Immature natural killer cell (primary cell): Measurements from ENCODE around the gene NTMT1. TPM values are rescaled to one million over a fixed set of nuclear protein-coding genes. Genes with fewer than 3 reads are reported as not detected.

Source experiments
- DNase-seq, 3 donors: peaks; one replicate each; pipeline ENCODE4 v3.0.0; 2022; ENCODE audit warnings: mixed read lengths in 1 of 3
- H3K27ac Mint-ChIP-seq, 6 donors: one replicate each; pipeline ENCODE4 v1.8.0; 2020; ENCODE audit warnings: mixed read lengths in 6 of 6, mild to moderate bottlenecking in 5 of 6, inconsistent platforms in 4 of 6, moderate library complexity in 3 of 6
- H3K27me3 Mint-ChIP-seq, 3 donors: one replicate each; pipeline ENCODE4 v1.8.0; 2020 to 2021; ENCODE audit warnings: low read depth in 3 of 3, mild to moderate bottlenecking in 3 of 3, mixed read lengths in 3 of 3, moderate library complexity in 3 of 3, inconsistent platforms in 1 of 3
- H3K36me3 Mint-ChIP-seq, 3 donors: one replicate each; pipeline ENCODE4 v1.8.0; 2020; ENCODE audit warnings: mixed read lengths in 3 of 3, inconsistent platforms in 2 of 3, mild to moderate bottlenecking in 2 of 3
- H3K4me1 Mint-ChIP-seq, 2 donors: one replicate each; pipeline ENCODE4 v1.8.0; 2020; ENCODE audit warnings: inconsistent platforms in 2 of 2, mild to moderate bottlenecking in 2 of 2, mixed read lengths in 2 of 2, moderate library complexity in 1 of 2
- H3K4me3 Mint-ChIP-seq, 5 donors: one replicate each; pipeline ENCODE4 v1.8.0; 2020; ENCODE audit warnings: mild to moderate bottlenecking in 5 of 5, mixed read lengths in 5 of 5, inconsistent platforms in 3 of 5, moderate library complexity in 3 of 5
- H3K9me3 Mint-ChIP-seq, 6 donors: one replicate each; pipeline ENCODE4 v1.8.0; 2020; ENCODE audit warnings: mild to moderate bottlenecking in 6 of 6, mixed read lengths in 6 of 6, inconsistent platforms in 4 of 6, moderate library complexity in 3 of 6
- polyA plus RNA-seq, 3 donors: library from polyadenylated mRNA; unstranded; fragments of 300-500 nt; fragmentation: Illumina TruSeq; gene quantifications; one replicate each; pipeline ENCODE4 v1.2.3, GENCODE V29; 2021

NTMT1 gene
- polyA plus RNA-seq, 3 donors from 2014 or later, result 33.8 to 41.3 (median 35.8) TPM

- Mint-ChIP-seq H3K27me3 (peaks cover 7 to 9% (median 8%) of the 10 kb centered on the region in 3 donors), H3K4me3 (no peak overlapping the region), H3K9me3 (no peaks in the 10 kb centered on the region), H3K27ac (no peak overlapping the region), H3K36me3 (no peaks in the 10 kb centered on the region), H3K4me1 (peaks cover 0 to 3% of the 10 kb centered on the region in 2 donors)
- no peak for DNase-seq
Observed at GRCh38 chr9:129667850-129668249, 41.9 kb downstream of the NTMT1 start.

GRCh38 chr9:129669141-129669718 is 43.3 kb downstream of the NTMT1 start:
- H3K4me3 Mint-ChIP-seq, result no peak overlapping the region
- peaks cover 0 to 3% of the 10 kb centered on the region in 2 donors for H3K4me1 Mint-ChIP-seq
- H3K36me3 Mint-ChIP-seq, result no peaks in the 10 kb centered on the region
- no peaks in the 10 kb centered on the region for H3K9me3 Mint-ChIP-seq
- H3K27ac Mint-ChIP-seq, result no peak overlapping the region
- no peak for DNase-seq
- peaks cover 7 to 12% (median 8%) of the 10 kb centered on the region in 3 donors for H3K27me3 Mint-ChIP-seq

- H3K9me3 Mint-ChIP-seq, result no peaks in the 10 kb centered on the region
- H3K4me1 Mint-ChIP-seq, result no peaks in the 10 kb centered on the region
- peaks cover 7 to 8% (median 7%) of the 10 kb centered on the region in 3 donors for H3K27me3 Mint-ChIP-seq
- DNase-seq, result no peak
- H3K4me3 Mint-ChIP-seq, result no peak overlapping the region
- no peaks in the 10 kb centered on the region for H3K36me3 Mint-ChIP-seq
- H3K27ac Mint-ChIP-seq, result peak overlapping the region in 1 of 6 donors; percentile 77
Observed at GRCh38 chr9:129669946-129670345, 44.0 kb downstream of the NTMT1 start.

- no peaks in the 10 kb centered on the region for H3K36me3 Mint-ChIP-seq
- no peak for DNase-seq
- H3K27ac Mint-ChIP-seq, result no peak overlapping the region
- no peaks in the 10 kb centered on the region for H3K9me3 Mint-ChIP-seq
- H3K27me3 Mint-ChIP-seq, result peaks cover 4 to 8% (median 7%) of the 10 kb centered on the region in 3 donors
- H3K4me3 Mint-ChIP-seq, result no peak overlapping the region
- H3K4me1 Mint-ChIP-seq, result no peaks in the 10 kb centered on the region
Observed at GRCh38 chr9:129671065-129671464, 45.1 kb downstream of the NTMT1 start.

GRCh38 chr9:129671519-129671918 is 45.6 kb downstream of the NTMT1 start:
- H3K9me3 Mint-ChIP-seq, result no peaks in the 10 kb centered on the region
- H3K4me3 Mint-ChIP-seq, result no peak overlapping the region
- H3K4me1 Mint-ChIP-seq, result no peaks in the 10 kb centered on the region
- peaks cover 2 to 8% (median 7%) of the 10 kb centered on the region in 3 donors for H3K27me3 Mint-ChIP-seq
- no peaks in the 10 kb centered on the region for H3K36me3 Mint-ChIP-seq
- DNase-seq, result no peak
- no peak overlapping the region for H3K27ac Mint-ChIP-seq

GRCh38 chr9:129672702-129673101 is 46.7 kb downstream of the NTMT1 start:
- Mint-ChIP-seq H3K27me3 (peaks cover 4 to 7% (median 4%) of the 10 kb centered on the region in 3 donors), H3K9me3 (no peaks in the 10 kb centered on the region)

GRCh38 chr9:129673602-129674001 is 47.6 kb downstream of the NTMT1 start:
- H3K9me3 Mint-ChIP-seq, result no peaks in the 10 kb centered on the region
- H3K4me1 Mint-ChIP-seq, result no peaks in the 10 kb centered on the region
- no peak overlapping the region for H3K27ac Mint-ChIP-seq
- peaks cover 2 to 10% (median 2%) of the 10 kb centered on the region in 3 donors for H3K27me3 Mint-ChIP-seq
- H3K4me3 Mint-ChIP-seq, result no peak overlapping the region
- H3K36me3 Mint-ChIP-seq, result no peaks in the 10 kb centered on the region
- no peak for DNase-seq

More at GRCh38 chr9:129672702-129673101, 46.7 kb downstream of the NTMT1 start:
- Mint-ChIP-seq H3K27ac (peak overlapping the region in 1 of 6 donors; percentile 44), H3K36me3 (no peaks in the 10 kb centered on the region), H3K4me3 (no peak overlapping the region), H3K4me1 (no peaks in the 10 kb centered on the region)
- no peak for DNase-seq

GRCh38 chr9:129674229-129674628 is 48.3 kb downstream of the NTMT1 start:
- DNase-seq, result no peak

GRCh38 chr9:129675620-129676019 is 49.7 kb downstream of the NTMT1 start:
- Mint-ChIP-seq H3K36me3 (no peaks in the 10 kb centered on the region), H3K4me1 (no peaks in the 10 kb centered on the region), H3K27ac (no peak overlapping the region), H3K9me3 (no peaks in the 10 kb centered on the region), H3K27me3 (peaks cover 0 to 7% (median 2%) of the 10 kb centered on the region in 3 donors), H3K4me3 (no peak overlapping the region)
- no peak for DNase-seq

More at GRCh38 chr9:129674229-129674628, 48.3 kb downstream of the NTMT1 start:
- Mint-ChIP-seq H3K9me3 (no peaks in the 10 kb centered on the region), H3K4me3 (no peak overlapping the region), H3K27ac (no peak overlapping the region), H3K27me3 (peaks cover 2 to 10% (median 2%) of the 10 kb centered on the region in 3 donors), H3K36me3 (no peaks in the 10 kb centered on the region), H3K4me1 (no peaks in the 10 kb centered on the region)

GRCh38 chr9:129676287-129676686 is 50.3 kb downstream of the NTMT1 start:
- Mint-ChIP-seq H3K36me3 (no peaks in the 10 kb centered on the region), H3K27me3 (peaks cover 0 to 9% (median 2%) of the 10 kb centered on the region in 3 donors), H3K9me3 (no peaks in the 10 kb centered on the region), H3K4me3 (no peak overlapping the region), H3K4me1 (no peaks in the 10 kb centered on the region), H3K27ac (no peak overlapping the region)
- DNase-seq, result no peak

- Mint-ChIP-seq H3K4me3 (no peak overlapping the region), H3K27me3 (peaks cover 0 to 9% (median 2%) of the 10 kb centered on the region in 3 donors), H3K9me3 (no peaks in the 10 kb centered on the region), H3K4me1 (no peaks in the 10 kb centered on the region), H3K36me3 (no peaks in the 10 kb centered on the region), H3K27ac (no peak overlapping the region)
- no peak for DNase-seq
Observed at GRCh38 chr9:129676975-129677374, 51.0 kb downstream of the NTMT1 start.

GRCh38 chr9:129677456-129677855 is 51.5 kb downstream of the NTMT1 start:
- Mint-ChIP-seq H3K9me3 (no peaks in the 10 kb centered on the region), H3K36me3 (no peaks in the 10 kb centered on the region), H3K27me3 (peaks cover 0 to 12% (median 2%) of the 10 kb centered on the region in 3 donors), H3K4me3 (no peak overlapping the region), H3K4me1 (no peaks in the 10 kb centered on the region), H3K27ac (no peak overlapping the region)
- DNase-seq, result no peak

GRCh38 chr9:129678844-129679243 is 52.9 kb downstream of the NTMT1 start:
- no peak for DNase-seq
- H3K27me3 Mint-ChIP-seq, result peaks cover 0 to 9% (median 2%) of the 10 kb centered on the region in 3 donors
- H3K4me1 Mint-ChIP-seq, result no peaks in the 10 kb centered on the region
- H3K27ac Mint-ChIP-seq, result no peak overlapping the region
- H3K4me3 Mint-ChIP-seq, result no peak overlapping the region
- no peaks in the 10 kb centered on the region for H3K36me3 Mint-ChIP-seq
- H3K9me3 Mint-ChIP-seq, result no peaks in the 10 kb centered on the region

GRCh38 chr9:129679537-129679936 is 53.6 kb downstream of the NTMT1 start:
- H3K27me3 Mint-ChIP-seq, result peaks cover 0 to 9% (median 2%) of the 10 kb centered on the region in 3 donors
- H3K27ac Mint-ChIP-seq, result no peak overlapping the region
- no peaks in the 10 kb centered on the region for H3K9me3 Mint-ChIP-seq
- H3K36me3 Mint-ChIP-seq, result no peaks in the 10 kb centered on the region
- H3K4me3 Mint-ChIP-seq, result no peak overlapping the region
- DNase-seq, result no peak
- H3K4me1 Mint-ChIP-seq, result no peaks in the 10 kb centered on the region

- Mint-ChIP-seq H3K9me3 (no peaks in the 10 kb centered on the region), H3K4me1 (no peaks in the 10 kb centered on the region), H3K27ac (no peak overlapping the region), H3K36me3 (no peaks in the 10 kb centered on the region), H3K27me3 (peaks cover 0 to 9% (median 3%) of the 10 kb centered on the region in 3 donors), H3K4me3 (no peak overlapping the region)
- DNase-seq, result no peak
Observed at GRCh38 chr9:129681924-129682323, 56.0 kb downstream of the NTMT1 start.
